A673 (cell line): ENCODE data around the gene CPTP.

ENCODE experiments used
- CTCF ChIP-seq: fragments of 300-800, 200-600 bp; sonication (generic); conservative IDR thresholded peaks from 2 replicates; pipeline ENCODE4 v1.5.1; 2017; ENCODE audit warnings: low read depth, mild to moderate bottlenecking, antibody characterized with exemption, low read length, moderate library complexity, mixed read lengths
- EZH2 ChIP-seq: fragments of 200-600 bp; sonication (generic); IDR thresholded peaks from 2 replicates; pipeline ENCODE4 v1.6.1; 2017; ENCODE audit warnings: borderline replicate concordance, low read depth, mild to moderate bottlenecking, mixed read lengths, antibody characterized with exemption, low read length; ENCODE audit not compliant: poor library complexity, severe bottlenecking

DNA sequence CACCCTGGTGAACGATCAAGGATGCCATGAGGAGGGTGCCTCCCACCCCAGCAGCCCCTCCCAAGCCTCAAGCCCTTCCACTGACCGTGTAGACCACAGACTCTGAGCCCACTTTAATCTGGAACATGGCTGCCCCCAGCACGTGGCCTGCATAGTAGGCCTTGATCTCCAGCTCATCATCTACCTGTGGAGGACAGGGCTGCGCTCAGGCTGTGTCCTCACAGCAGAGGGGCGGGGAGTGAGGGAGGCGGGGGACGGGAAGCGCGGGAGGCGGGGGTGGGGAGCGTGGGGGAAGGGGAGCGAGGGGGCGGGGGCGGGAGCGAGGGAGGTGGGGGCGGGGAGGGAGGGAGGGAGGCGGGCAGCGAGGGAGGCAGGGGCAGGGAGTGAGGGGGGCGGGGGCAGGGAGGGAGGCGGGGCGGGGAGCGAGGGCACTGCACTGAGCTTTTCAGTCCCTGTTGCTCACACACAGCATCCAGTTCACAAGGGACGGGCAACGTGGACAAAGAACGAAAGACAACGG, 9.1 kb upstream of the CPTP start:
- TF ChIP-seq EZH2 (no peak), CTCF (no peak)
